Liver (tissue), 9 donors: ENCODE data around the gene CYSRT1. TPM values are rescaled to one million over a fixed set of nuclear protein-coding genes. Genes with fewer than 3 reads are reported as not detected.

ENCODE experiments used
- DNase-seq: peaks from one replicate; pipeline ENCODE4 v3.0.0-alpha.2; 2017; ENCODE audit warnings: low spot score
- H3K27ac ChIP-seq, 2 donors: one replicate each; pipeline ENCODE4 v1.7.0; 2013; ENCODE audit warnings: inconsistent platforms in 2 of 2, low read length in 2 of 2, control low read depth in 1 of 2, low read depth in 1 of 2, mild to moderate bottlenecking in 1 of 2
- H3K27me3 ChIP-seq, 4 donors: one replicate each; pipeline versions ENCODE4 v1.6.1 to v1.7.0; 2013; ENCODE audit warnings: low read length in 3 of 4, inconsistent platforms in 1 of 4, mild to moderate bottlenecking in 1 of 4, moderate library complexity in 1 of 4; ENCODE audit not compliant: control insufficient read depth in 4 of 4, insufficient read depth in 4 of 4
- H3K36me3 ChIP-seq, 4 donors: one replicate each; pipeline versions ENCODE4 v1.6.1 to v1.7.0; 2013; ENCODE audit warnings: low read length in 3 of 4, mild to moderate bottlenecking in 3 of 4, low read depth in 1 of 4, moderate library complexity in 1 of 4; ENCODE audit not compliant: control insufficient read depth in 4 of 4, insufficient read depth in 3 of 4
- H3K4me1 ChIP-seq, 4 donors: one replicate each; pipeline versions ENCODE4 v1.6.1 to v1.7.0; 2013; ENCODE audit warnings: low read length in 3 of 4, mild to moderate bottlenecking in 3 of 4, moderate library complexity in 1 of 4; ENCODE audit not compliant: control insufficient read depth in 4 of 4, insufficient read depth in 4 of 4
- H3K4me3 ChIP-seq, 3 donors: one replicate each; pipeline versions ENCODE4 v1.6.1 to v1.7.0; 2013; ENCODE audit warnings: low read length in 3 of 3, control low read depth in 1 of 3, low read depth in 1 of 3, mild to moderate bottlenecking in 1 of 3
- H3K9ac ChIP-seq, 2 donors: one replicate each; pipeline ENCODE4 v1.7.0; 2013; ENCODE audit warnings: low read length in 2 of 2, mild to moderate bottlenecking in 2 of 2, moderate library complexity in 2 of 2, control low read depth in 1 of 2, low read depth in 1 of 2
- H3K9me3 ChIP-seq, 4 donors: one replicate each; pipeline versions ENCODE4 v1.6.1 to v1.7.0; 2013; ENCODE audit warnings: low read length in 3 of 4; ENCODE audit not compliant: control insufficient read depth in 4 of 4
- EGR1 ChIP-seq, 2 donors: IDR thresholded peaks; 2 replicates each; pipeline ENCODE4 v1.6.1; 2016 to 2018; ENCODE audit warnings: antibody characterized with exemption in 2 of 2, low read depth in 2 of 2
- FOXA1 ChIP-seq: IDR thresholded peaks from 2 replicates; pipeline ENCODE4 v1.6.1; 2016; ENCODE audit warnings: antibody characterized with exemption
- FOXA2 ChIP-seq: IDR thresholded peaks from 2 replicates; pipeline ENCODE4 v1.6.1; 2016; ENCODE audit warnings: antibody characterized with exemption
- HNF4A ChIP-seq, 2 donors: conservative IDR thresholded peaks; 2 replicates each; pipeline ENCODE4 v1.6.1; 2016; ENCODE audit warnings: antibody characterized with exemption in 2 of 2, mild to moderate bottlenecking in 2 of 2
- HNF4G ChIP-seq: IDR thresholded peaks from 2 replicates; pipeline ENCODE4 v1.6.1; 2016; ENCODE audit warnings: antibody characterized with exemption
- JUND ChIP-seq, 2 donors: IDR thresholded peaks; 2 replicates each; pipeline ENCODE4 v1.6.1; 2016; ENCODE audit warnings: antibody characterized with exemption in 2 of 2
- NR2F2 ChIP-seq: IDR thresholded peaks from 2 replicates; pipeline ENCODE4 v1.6.1; 2016; ENCODE audit warnings: antibody characterized with exemption
- RAD21 ChIP-seq, 2 donors: IDR thresholded peaks; 2 replicates each; pipeline ENCODE4 v1.6.1; 2016; ENCODE audit warnings: antibody characterized with exemption in 2 of 2, mild to moderate bottlenecking in 2 of 2
- RXRA ChIP-seq, 2 donors: IDR thresholded peaks; 2 replicates each; pipeline ENCODE4 v1.6.1; 2017 to 2018; ENCODE audit warnings: antibody characterized with exemption in 2 of 2, mild to moderate bottlenecking in 1 of 2
- SP1 ChIP-seq: IDR thresholded peaks from 2 replicates; pipeline ENCODE4 v1.6.1; 2018; ENCODE audit warnings: antibody characterized with exemption, mild to moderate bottlenecking
- TAF1 ChIP-seq: conservative IDR thresholded peaks from 2 replicates; pipeline ENCODE4 v1.6.1; 2016; ENCODE audit warnings: antibody characterized with exemption, mild to moderate bottlenecking
- WGBS: extraction: QIAGEN DNeasy Blood & Tissue Kit; methylation state at CpG from one replicate; pipeline ENCODE4 v1.1.7; 2013; 5-methylcytosine and 5-hydroxymethylcytosine counted together
- polyA plus RNA-seq, 2 donors: library from polyadenylated mRNA; stranded (reverse) in 1 of 2; unstranded in 1 of 2; fragments of 200-250 nt in 1 of 2; fragments of >200 nt in 1 of 2; fragmentation: Nextera tagmentation in 1 of 2; extraction: Ambion mirVana in 1 of 2; gene quantifications; one replicate each; pipeline versions ENCODE4 v1.2.1 to v1.2.3, GENCODE V29; 2013 to 2015
- total RNA-seq, 2 donors: library from RNA; depleted of rRNA; stranded (reverse); fragments of >200 nt; gene quantifications; one replicate each; pipeline ENCODE4 v1.2.3, GENCODE V29; 2014
- TF ChIP-seq, protein P1 (sequence below): IDR thresholded peaks from 2 replicates; pipeline ENCODE4 v1.6.1; 2016; ENCODE audit warnings: antibody characterized with exemption
- TF ChIP-seq, protein P2 (sequence below): fragments of 150-350 bp; IDR thresholded peaks from 2 replicates; pipeline ENCODE4 v1.5.1; 2017; ENCODE audit warnings: improper control_type of control experiment, low read depth, low read length; ENCODE audit not compliant: missing input control
- TF ChIP-seq, protein P3 (sequence below): IDR thresholded peaks from 2 replicates; pipeline ENCODE4 v1.6.1; 2016; ENCODE audit warnings: antibody characterized with exemption
- TF ChIP-seq, protein P4 (sequence below): IDR thresholded peaks from 2 replicates; pipeline ENCODE4 v1.6.1; 2016; ENCODE audit warnings: antibody characterized with exemption
- donor health status: healthy.
- donor health status: healthy.
- donor health status: healthy.
- donor health status: healthy.
- donor health status: healthy.

CYSRT1 gene
- total and polyA plus RNA-seq, 4 donors, result 0.14 to 0.50 (median 0.20) TPM

DNA sequence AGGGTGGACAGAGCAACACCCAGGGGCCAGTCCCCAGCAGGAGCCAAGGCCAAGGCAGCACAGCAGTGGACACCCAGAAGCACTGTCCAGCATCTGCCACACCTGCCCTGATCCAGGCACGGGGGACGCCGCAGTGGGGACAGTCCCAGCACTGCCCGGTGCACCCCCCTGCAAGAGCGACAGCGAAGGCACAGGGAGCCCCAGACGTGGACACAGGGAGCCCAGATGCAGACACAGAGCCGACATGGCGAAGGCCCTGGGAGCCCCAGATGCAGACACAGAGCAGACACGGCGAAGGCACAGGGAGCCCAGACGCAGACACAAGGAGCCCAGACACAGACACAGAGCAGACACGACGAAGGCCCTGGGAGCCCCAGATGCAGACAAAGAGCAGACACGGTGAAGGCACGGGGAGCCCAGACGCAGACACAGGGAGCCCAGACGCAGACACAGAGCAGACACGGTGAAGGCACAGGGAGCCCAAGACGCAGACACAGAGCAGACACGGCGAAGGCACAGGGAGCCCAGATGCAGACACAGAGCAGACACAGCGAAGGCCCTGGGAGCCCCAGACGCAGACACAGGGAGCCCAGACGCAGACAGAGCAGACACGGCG lies 40.9 kb upstream of the CYSRT1 start:
- no peaks in the 10 kb centered on the region for H3K9me3 ChIP-seq
- WGBS, result 95% methylated on average over 27 of the region's 27 CpGs
- TF ChIP-seq TAF1, result no peak
- TF ChIP-seq, protein P1, sequence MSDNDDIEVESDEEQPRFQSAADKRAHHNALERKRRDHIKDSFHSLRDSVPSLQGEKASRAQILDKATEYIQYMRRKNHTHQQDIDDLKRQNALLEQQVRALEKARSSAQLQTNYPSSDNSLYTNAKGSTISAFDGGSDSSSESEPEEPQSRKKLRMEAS, result no peak
- TF ChIP-seq, protein P2, sequence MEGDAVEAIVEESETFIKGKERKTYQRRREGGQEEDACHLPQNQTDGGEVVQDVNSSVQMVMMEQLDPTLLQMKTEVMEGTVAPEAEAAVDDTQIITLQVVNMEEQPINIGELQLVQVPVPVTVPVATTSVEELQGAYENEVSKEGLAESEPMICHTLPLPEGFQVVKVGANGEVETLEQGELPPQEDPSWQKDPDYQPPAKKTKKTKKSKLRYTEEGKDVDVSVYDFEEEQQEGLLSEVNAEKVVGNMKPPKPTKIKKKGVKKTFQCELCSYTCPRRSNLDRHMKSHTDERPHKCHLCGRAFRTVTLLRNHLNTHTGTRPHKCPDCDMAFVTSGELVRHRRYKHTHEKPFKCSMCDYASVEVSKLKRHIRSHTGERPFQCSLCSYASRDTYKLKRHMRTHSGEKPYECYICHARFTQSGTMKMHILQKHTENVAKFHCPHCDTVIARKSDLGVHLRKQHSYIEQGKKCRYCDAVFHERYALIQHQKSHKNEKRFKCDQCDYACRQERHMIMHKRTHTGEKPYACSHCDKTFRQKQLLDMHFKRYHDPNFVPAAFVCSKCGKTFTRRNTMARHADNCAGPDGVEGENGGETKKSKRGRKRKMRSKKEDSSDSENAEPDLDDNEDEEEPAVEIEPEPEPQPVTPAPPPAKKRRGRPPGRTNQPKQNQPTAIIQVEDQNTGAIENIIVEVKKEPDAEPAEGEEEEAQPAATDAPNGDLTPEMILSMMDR, result no peak
- no peaks in the 10 kb centered on the region for H3K27me3 ChIP-seq
- no peak overlapping the region for H3K9ac ChIP-seq
- peaks cover 15 to 63% (median 23%) of the 10 kb centered on the region in 4 donors for H3K36me3 ChIP-seq
- no peak overlapping the region for H3K4me3 ChIP-seq
- no peak for DNase-seq
- no peak overlapping the region for H3K27ac ChIP-seq
- H3K4me1 ChIP-seq, result peaks cover 12 to 25% (median 22%) of the 10 kb centered on the region in 4 donors

DNA sequence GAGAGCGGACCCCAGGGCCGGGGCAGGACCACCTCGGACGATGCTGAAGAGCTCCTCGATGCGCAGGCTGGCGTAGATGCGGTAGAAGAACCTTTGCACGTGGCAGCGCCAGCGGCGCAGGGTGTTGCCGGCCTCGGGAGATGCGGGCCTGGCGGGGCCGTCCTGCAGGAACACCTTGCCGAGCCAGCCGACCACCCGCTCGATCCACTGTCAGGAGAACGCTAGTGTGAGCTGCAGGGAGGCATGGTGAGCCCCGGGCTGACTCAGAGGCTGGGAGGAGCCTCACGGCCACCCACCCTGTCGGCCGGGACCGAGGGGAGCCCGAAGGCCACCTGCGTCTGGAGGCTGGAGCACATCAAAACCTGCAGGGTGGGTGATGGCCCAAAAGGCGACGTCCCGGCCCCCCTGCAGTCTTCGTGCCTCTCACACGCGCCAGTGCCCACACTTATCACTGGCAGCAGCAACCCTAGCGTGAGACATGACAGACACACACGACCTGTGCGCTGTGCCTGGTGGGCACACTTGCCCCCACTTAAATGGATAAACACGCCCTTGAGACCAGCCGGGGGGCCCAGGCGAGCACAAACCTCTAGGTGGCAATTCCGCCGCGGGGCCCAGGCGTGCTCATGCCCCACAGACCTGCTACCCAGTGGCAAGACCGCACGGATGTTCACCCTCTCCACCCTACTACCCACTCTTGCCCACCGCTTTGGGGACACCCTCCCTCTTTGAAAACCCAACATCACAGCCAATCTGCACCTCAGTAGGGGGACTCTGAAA lies 39.9 kb upstream of the CYSRT1 start:
- no peaks in the 10 kb centered on the region for H3K27me3 ChIP-seq
- DNase-seq, result no peak
- TF ChIP-seq TAF1, result no peak
- TF ChIP-seq FOXA1, result no peak
- TF ChIP-seq, protein P3, sequence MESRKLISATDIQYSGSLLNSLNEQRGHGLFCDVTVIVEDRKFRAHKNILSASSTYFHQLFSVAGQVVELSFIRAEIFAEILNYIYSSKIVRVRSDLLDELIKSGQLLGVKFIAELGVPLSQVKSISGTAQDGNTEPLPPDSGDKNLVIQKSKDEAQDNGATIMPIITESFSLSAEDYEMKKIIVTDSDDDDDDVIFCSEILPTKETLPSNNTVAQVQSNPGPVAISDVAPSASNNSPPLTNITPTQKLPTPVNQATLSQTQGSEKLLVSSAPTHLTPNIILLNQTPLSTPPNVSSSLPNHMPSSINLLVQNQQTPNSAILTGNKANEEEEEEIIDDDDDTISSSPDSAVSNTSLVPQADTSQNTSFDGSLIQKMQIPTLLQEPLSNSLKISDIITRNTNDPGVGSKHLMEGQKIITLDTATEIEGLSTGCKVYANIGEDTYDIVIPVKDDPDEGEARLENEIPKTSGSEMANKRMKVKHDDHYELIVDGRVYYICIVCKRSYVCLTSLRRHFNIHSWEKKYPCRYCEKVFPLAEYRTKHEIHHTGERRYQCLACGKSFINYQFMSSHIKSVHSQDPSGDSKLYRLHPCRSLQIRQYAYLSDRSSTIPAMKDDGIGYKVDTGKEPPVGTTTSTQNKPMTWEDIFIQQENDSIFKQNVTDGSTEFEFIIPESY, result no peak
- TF ChIP-seq HNF4G, result no peak
- TF ChIP-seq EGR1 (IDR thresholded peaks at IDR 0.05; ENCODE audit: low read depth in 2 of 2), result no peak
- TF ChIP-seq SP1, result no peak
- no peak for TF ChIP-seq RAD21 (IDR thresholded peaks at IDR 0.05)
- TF ChIP-seq RXRA (IDR thresholded peaks at IDR 0.05), result no peak
- no peak for TF ChIP-seq JUND (IDR thresholded peaks at IDR 0.05)
- TF ChIP-seq, protein P1, result no peak
- no peak for TF ChIP-seq HNF4A (conservative IDR thresholded peaks at IDR 0.05)
- TF ChIP-seq, protein P4, sequence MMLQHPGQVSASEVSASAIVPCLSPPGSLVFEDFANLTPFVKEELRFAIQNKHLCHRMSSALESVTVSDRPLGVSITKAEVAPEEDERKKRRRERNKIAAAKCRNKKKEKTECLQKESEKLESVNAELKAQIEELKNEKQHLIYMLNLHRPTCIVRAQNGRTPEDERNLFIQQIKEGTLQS, result no peak
- TF ChIP-seq FOXA2, result no peak
- TF ChIP-seq NR2F2, result no peak
- no peak overlapping the region for H3K4me3 ChIP-seq
- peaks cover 17 to 35% (median 32%) of the 10 kb centered on the region in 4 donors for H3K4me1 ChIP-seq
- 96% methylated on average over 48 of the region's 48 CpGs for WGBS
- no peaks in the 10 kb centered on the region for H3K9me3 ChIP-seq
- H3K27ac ChIP-seq, result no peak overlapping the region
- peaks cover 11 to 56% (median 23%) of the 10 kb centered on the region in 4 donors for H3K36me3 ChIP-seq
- no peak overlapping the region for H3K9ac ChIP-seq
